Naive thymus-derived CD4-positive, alpha-beta T cell (primary cell): ENCODE data around the gene SLC4A7. TPM values are rescaled to one million over a fixed set of nuclear protein-coding genes. Genes with fewer than 3 reads are reported as not detected.
A peak's percentile ranks its signal among the peaks of the same experiment; 100 is the strongest.

Source experiments
- ATAC-seq: fragments of 150-1000 bp; cut with Tn5 transposase; 2 replicates; pipeline ENCODE4 v1.10.0; 2021; ENCODE audit warnings: mild to moderate bottlenecking, moderate library complexity
- CTCF ChIA-PET: fragments of 350-600 bp; sonication (Branson Sonifier 250); formaldehyde crosslinking; loops from one replicate; lab custom pipeline; 2021; ENCODE audit warnings: antibody characterized with exemption; lab: Charles Lee
- POLR2A ChIA-PET: fragments of 350-600 bp; sonication (Branson Sonifier 250); formaldehyde crosslinking; loops from one replicate; lab custom pipeline; 2021; ENCODE audit warnings: antibody characterized with exemption, inconsistent platforms; lab: Charles Lee
- DNase-seq, 9 donors: peaks; one replicate each; pipeline versions ENCODE4 v3.0.0 to v3.0.0-alpha.2; 2020 to 2022; ENCODE audit warnings: mixed read lengths in 1 of 9
- H3K27ac ChIP-seq: one replicate; pipeline ENCODE4 v1.7.0; 2013; ENCODE audit warnings: mild to moderate bottlenecking, low read depth, low read length, moderate library complexity
- H3K27me3 ChIP-seq, 2 donors: one replicate each; pipeline ENCODE4 v1.7.0; 2013; ENCODE audit warnings: low read length in 2 of 2, mild to moderate bottlenecking in 2 of 2, moderate library complexity in 2 of 2; ENCODE audit not compliant: control insufficient read depth in 2 of 2, insufficient read depth in 2 of 2
- H3K36me3 ChIP-seq, 3 experiments: 1 replicate in 2 of 3; 2 replicates in 1 of 3; pipeline ENCODE4 v1.7.0; 2013; ENCODE audit warnings: low read length in 3 of 3, mild to moderate bottlenecking in 3 of 3, moderate library complexity in 1 of 3; ENCODE audit not compliant: insufficient read depth in 3 of 3, control insufficient read depth in 2 of 3
- H3K4me1 ChIP-seq, 2 donors: one replicate each; pipeline ENCODE4 v1.7.0; 2013; ENCODE audit warnings: low read length in 2 of 2, mild to moderate bottlenecking in 2 of 2, moderate library complexity in 1 of 2; ENCODE audit not compliant: control insufficient read depth in 2 of 2, insufficient read depth in 2 of 2
- H3K4me3 ChIP-seq: 2 replicates; pipeline ENCODE4 v1.7.0; 2013; ENCODE audit warnings: mild to moderate bottlenecking, low read length
- H3K9me3 ChIP-seq, 3 experiments: 1 replicate in 2 of 3; 2 replicates in 1 of 3; pipeline ENCODE4 v1.7.0; 2013; ENCODE audit warnings: low read length in 3 of 3; ENCODE audit not compliant: control insufficient read depth in 2 of 3
- H3K27ac Mint-ChIP-seq, 9 donors: one replicate each; pipeline ENCODE4 v1.8.0; 2020 to 2022; ENCODE audit warnings: mixed read lengths in 9 of 9, mild to moderate bottlenecking in 8 of 9, moderate library complexity in 5 of 9, inconsistent platforms in 2 of 9
- H3K27me3 Mint-ChIP-seq, 5 donors: one replicate each; pipeline ENCODE4 v1.8.0; 2021 to 2022; ENCODE audit warnings: mixed read lengths in 5 of 5, mild to moderate bottlenecking in 1 of 5
- H3K36me3 Mint-ChIP-seq, 5 donors: one replicate each; pipeline ENCODE4 v1.8.0; 2020 to 2022; ENCODE audit warnings: mixed read lengths in 5 of 5, mild to moderate bottlenecking in 3 of 5, inconsistent platforms in 1 of 5
- H3K4me1 Mint-ChIP-seq, 7 donors: one replicate each; pipeline ENCODE4 v1.8.0; 2020 to 2022; ENCODE audit warnings: mixed read lengths in 7 of 7, mild to moderate bottlenecking in 3 of 7, inconsistent platforms in 1 of 7
- H3K4me3 Mint-ChIP-seq, 10 donors: one replicate each; pipeline ENCODE4 v1.8.0; 2020 to 2022; ENCODE audit warnings: mild to moderate bottlenecking in 10 of 10, mixed read lengths in 10 of 10, moderate library complexity in 6 of 10, inconsistent platforms in 2 of 10
- H3K9me3 Mint-ChIP-seq, 11 donors: one replicate each; pipeline ENCODE4 v1.8.0; 2020 to 2022; ENCODE audit warnings: mixed read lengths in 11 of 11, mild to moderate bottlenecking in 4 of 11, inconsistent platforms in 1 of 11, moderate library complexity in 1 of 11
- intact Hi-C, 2 donors: fragments of 100-400 bp; cut with micrococcal nuclease; formaldehyde crosslinking; loops; one replicate each; pipeline ENCODE4 v1.15.1; 2023
- polyA plus RNA-seq, 2 donors: library from polyadenylated mRNA; unstranded; fragments of 300-500 nt; fragmentation: Illumina TruSeq; gene quantifications; one replicate each; pipeline ENCODE4 v1.2.3, GENCODE V29; 2021
- total RNA-seq, 6 experiments: library from RNA in 5 of 6; stranded (reverse) in 5 of 6; gene quantifications; 1 replicate in 5 of 6; 2 replicates in 1 of 6; pipeline ENCODE4 v1.2.3 and lab custom pipeline; 2021 to 2026

SLC4A7 gene
- total and polyA plus RNA-seq, 7 experiments from 2014 or later: 9.3 to 69.1 (median 38.4) TPM

DNA sequence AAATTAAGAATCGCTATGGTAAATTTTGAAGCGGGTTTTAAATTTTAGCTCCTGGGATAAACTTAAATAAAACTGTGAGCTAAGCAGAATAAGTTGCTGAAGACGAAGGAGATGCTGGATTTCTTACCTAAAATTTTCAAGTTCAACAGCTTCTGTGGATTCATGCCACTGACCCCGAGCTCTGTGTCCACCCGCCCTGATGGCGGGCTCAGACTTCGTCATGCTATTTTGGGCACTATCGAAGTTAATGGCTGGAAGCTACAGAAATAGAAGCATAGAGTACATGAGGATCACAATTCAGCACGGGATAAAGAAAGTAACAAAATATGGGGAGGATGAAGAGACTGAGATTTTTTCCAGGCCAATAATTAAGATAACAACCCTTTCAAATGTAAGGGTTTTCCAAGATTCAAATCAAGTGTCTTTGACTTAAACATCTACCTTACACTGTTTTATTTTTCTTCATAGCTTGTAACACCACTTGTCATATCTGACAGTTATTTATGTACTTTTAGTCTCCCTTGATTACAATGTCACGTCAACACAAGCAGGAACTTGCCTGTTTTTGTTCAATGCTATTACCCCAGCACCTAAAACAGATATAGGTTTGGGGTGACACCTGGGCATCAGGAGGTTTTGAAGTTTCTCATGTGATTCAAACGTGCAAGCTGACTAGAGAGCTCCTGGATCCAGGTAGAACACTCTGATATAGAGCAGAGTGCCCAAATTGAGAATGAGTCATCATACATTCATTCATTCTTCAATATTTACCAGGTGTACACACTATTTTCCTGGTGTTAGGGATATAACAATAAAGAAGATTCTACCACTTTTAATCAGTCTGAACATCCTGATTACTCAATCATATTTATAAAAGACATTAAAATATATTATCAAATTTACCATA is 138.0 kb downstream of the SLC4A7 start:
- Histone ChIP-seq H3K27me3 (no peaks in the 10 kb centered on the region), H3K9me3 (no peaks in the 10 kb centered on the region), H3K27ac (no peak overlapping the region), H3K4me1 (peaks cover 0 to 10% of the 10 kb centered on the region in 2 donors), H3K4me3 (no peak overlapping the region), H3K36me3 (no peaks in the 10 kb centered on the region)
- H3K27ac Mint-ChIP-seq: no peak overlapping the region
- ATAC-seq (no peak), DNase-seq (no peak)
- H3K36me3 Mint-ChIP-seq: peaks cover 0 to 4% (median 0%) of the 10 kb centered on the region in 5 donors
- POLR2A ChIA-PET: interaction anchor here (0.6 to 0.9 kb wide), 2 partner anchors 28 to 1039 kb away, joined by 3 read pairs; no protein-coding TSS in a partner anchor
- H3K9me3 Mint-ChIP-seq: no peaks in the 10 kb centered on the region
- peaks cover 0 to 11% (median 0%) of the 10 kb centered on the region in 7 donors for H3K4me1 Mint-ChIP-seq
- H3K4me3 Mint-ChIP-seq: no peak overlapping the region
- intact Hi-C loops: no loop called here
- peaks cover 0 to 12% (median 0%) of the 10 kb centered on the region in 5 donors for H3K27me3 Mint-ChIP-seq
- CTCF ChIA-PET: no interaction called here

DNA sequence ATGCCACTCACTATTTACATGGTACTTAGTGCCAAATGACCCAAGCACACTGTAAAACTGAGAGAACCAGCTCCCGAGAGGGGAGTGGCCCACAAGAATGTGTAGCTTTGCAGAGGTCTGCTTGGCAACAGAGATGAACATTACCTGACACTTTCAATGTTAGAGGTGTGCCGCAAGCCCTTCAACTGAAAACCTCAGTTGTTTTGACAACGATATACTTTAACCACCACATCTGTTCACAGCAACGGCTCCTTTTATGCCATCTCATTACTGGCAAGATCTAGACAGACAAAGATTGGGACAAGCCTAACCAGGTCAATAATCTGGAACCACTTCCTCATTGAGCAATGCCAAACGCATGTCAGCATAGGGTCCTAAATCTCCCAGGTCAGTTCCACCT is 138.7 kb downstream of the SLC4A7 start:
- intact Hi-C loops: no loop called here
- Mint-ChIP-seq H3K27ac (no peak overlapping the region), H3K27me3 (peaks cover 0 to 12% (median 0%) of the 10 kb centered on the region in 5 donors), H3K36me3 (no peaks in the 10 kb centered on the region), H3K4me3 (no peak overlapping the region), H3K9me3 (no peaks in the 10 kb centered on the region), H3K4me1 (peaks cover 0 to 11% (median 0%) of the 10 kb centered on the region in 7 donors)
- CTCF ChIA-PET: no interaction called here
- POLR2A ChIA-PET: interaction anchor here (0.6 to 0.9 kb wide), 2 partner anchors 28 to 1040 kb away, joined by 3 read pairs; no protein-coding TSS in a partner anchor
- H3K4me1 ChIP-seq: peaks cover 0 to 5% of the 10 kb centered on the region in 2 donors
- H3K4me3 ChIP-seq: no peak overlapping the region
- no peaks in the 10 kb centered on the region for H3K36me3 ChIP-seq
- H3K9me3 ChIP-seq: no peaks in the 10 kb centered on the region
- ATAC-seq (peak; percentile 81), DNase-seq (peak in 1 of 9 donors; percentile 10)
- no peaks in the 10 kb centered on the region for H3K27me3 ChIP-seq
- H3K27ac ChIP-seq: no peak overlapping the region

DNA sequence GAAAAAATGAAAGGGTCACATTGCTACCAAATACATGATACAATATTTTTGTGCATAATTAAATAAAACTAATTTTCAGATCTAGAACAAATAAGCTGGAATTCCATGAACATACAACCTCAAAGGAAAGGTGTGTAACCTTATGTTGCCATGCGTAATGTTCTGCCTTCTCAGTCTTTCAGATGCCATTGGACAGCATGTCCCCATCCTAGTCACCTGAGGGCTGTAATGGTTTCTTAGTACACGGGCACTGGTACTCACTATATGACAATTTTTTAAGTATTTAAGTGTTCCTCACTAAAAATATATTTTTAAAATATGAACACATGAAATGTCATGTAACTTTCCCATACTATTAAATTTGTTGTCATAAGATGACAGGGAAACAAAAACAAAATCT is 139.1 kb downstream of the SLC4A7 start:
- intact Hi-C loops: no loop called here
- ChIA-PET CTCF (no interaction called here), POLR2A (no interaction called here)
- H3K9me3 ChIP-seq: no peaks in the 10 kb centered on the region
- no peak overlapping the region for H3K27ac Mint-ChIP-seq
- H3K27me3 ChIP-seq: no peaks in the 10 kb centered on the region
- H3K4me1 Mint-ChIP-seq: peaks cover 0 to 11% (median 0%) of the 10 kb centered on the region in 7 donors
- H3K27me3 Mint-ChIP-seq: peaks cover 0 to 12% (median 0%) of the 10 kb centered on the region in 5 donors
- peaks cover 0 to 5% of the 10 kb centered on the region in 2 donors for H3K4me1 ChIP-seq
- no peak for DNase-seq
- H3K27ac ChIP-seq: no peak overlapping the region
- H3K9me3 Mint-ChIP-seq: no peaks in the 10 kb centered on the region
- H3K4me3 Mint-ChIP-seq: no peak overlapping the region
- ATAC-seq: no peak
- H3K4me3 ChIP-seq: no peak overlapping the region
- no peaks in the 10 kb centered on the region for H3K36me3 Mint-ChIP-seq
- no peaks in the 10 kb centered on the region for H3K36me3 ChIP-seq

DNA sequence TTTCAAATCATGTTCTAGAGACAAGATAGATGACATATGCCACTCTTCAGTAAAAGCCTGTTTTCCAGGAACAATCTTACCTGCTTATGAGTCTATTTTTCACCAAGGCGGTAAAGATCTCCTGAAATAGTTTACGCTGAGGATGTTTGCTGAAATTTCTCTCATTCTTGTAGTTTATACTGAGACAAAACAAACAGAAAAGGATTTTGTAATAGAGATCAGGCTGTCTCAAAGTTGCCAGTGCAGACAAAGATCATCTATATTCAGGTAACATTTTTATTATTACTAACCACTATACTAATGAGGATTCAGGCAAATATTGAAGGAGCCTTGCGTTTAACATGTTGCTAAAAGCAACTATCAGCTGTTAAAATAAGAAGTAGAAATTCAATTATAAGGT is 140.0 kb downstream of the SLC4A7 start:
- ATAC-seq: no peak
- no peak overlapping the region for H3K27ac ChIP-seq
- intact Hi-C loops: no loop called here
- ChIA-PET CTCF (interaction anchor here (1.0 kb wide), 1 partner anchor 324 kb away, joined by 3 read pairs; no protein-coding TSS in a partner anchor), POLR2A (no interaction called here)
- H3K9me3 ChIP-seq: no peaks in the 10 kb centered on the region
- no peaks in the 10 kb centered on the region for H3K27me3 ChIP-seq
- Mint-ChIP-seq H3K9me3 (no peaks in the 10 kb centered on the region), H3K27me3 (peaks cover 0 to 12% (median 0%) of the 10 kb centered on the region in 5 donors), H3K4me3 (no peak overlapping the region), H3K36me3 (no peaks in the 10 kb centered on the region), H3K27ac (no peak overlapping the region), H3K4me1 (peaks cover 0 to 6% (median 0%) of the 10 kb centered on the region in 7 donors)
- H3K36me3 ChIP-seq: no peaks in the 10 kb centered on the region
- no peaks in the 10 kb centered on the region for H3K4me1 ChIP-seq
- DNase-seq: no peak
- no peak overlapping the region for H3K4me3 ChIP-seq

DNA sequence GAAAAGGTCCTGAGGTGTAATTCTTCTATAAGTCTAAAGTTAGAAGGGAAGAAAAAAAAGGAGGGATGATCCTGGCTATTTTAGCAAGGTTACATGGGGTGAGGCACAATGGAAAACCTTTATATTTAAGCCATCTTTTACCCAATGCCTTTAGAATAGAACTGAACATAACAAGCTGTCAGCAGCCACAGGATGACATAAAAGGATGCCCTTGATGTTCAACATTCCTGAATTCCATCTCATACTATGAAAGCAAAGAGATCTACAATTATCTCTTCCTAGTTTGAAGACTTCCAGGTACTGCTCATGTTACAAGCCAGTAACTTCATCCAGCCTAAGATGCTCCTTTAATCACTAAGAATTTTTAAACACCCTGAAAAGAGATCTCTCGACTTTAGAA is 141.9 kb downstream of the SLC4A7 start:
- no peaks in the 10 kb centered on the region for H3K36me3 ChIP-seq
- ATAC-seq: no peak
- no peaks in the 10 kb centered on the region for H3K4me1 ChIP-seq
- intact Hi-C loops: no loop called here
- Mint-ChIP-seq H3K9me3 (peaks cover 0 to 3% (median 0%) of the 10 kb centered on the region in 11 donors), H3K4me1 (peaks cover 0 to 6% (median 0%) of the 10 kb centered on the region in 7 donors), H3K36me3 (peaks cover 0 to 7% (median 0%) of the 10 kb centered on the region in 5 donors), H3K27ac (no peak overlapping the region), H3K27me3 (peaks cover 0 to 12% (median 0%) of the 10 kb centered on the region in 5 donors), H3K4me3 (no peak overlapping the region)
- DNase-seq: no peak
- H3K9me3 ChIP-seq: no peaks in the 10 kb centered on the region
- ChIA-PET CTCF (no interaction called here), POLR2A (no interaction called here)
- H3K27me3 ChIP-seq: no peaks in the 10 kb centered on the region
- no peak overlapping the region for H3K4me3 ChIP-seq
- H3K27ac ChIP-seq: no peak overlapping the region

DNA sequence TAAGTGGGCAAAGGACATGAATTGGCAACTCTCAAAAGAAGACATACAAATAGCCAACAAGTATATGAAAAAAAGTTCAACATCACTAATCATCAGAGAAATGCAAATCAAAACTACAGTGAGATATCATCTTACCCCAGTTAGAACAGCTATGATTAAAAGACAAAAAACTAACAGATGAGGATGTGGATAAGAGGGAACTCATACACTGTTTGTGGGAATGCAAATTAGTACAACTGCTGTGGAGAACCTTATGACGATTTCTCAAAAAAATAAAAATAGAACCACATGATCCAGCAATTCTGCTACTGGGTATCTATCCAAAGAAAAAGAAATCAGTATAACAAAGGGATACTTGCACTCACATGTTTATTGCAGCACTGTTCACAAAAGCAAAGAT is 143.7 kb downstream of the SLC4A7 start:
- no peaks in the 10 kb centered on the region for H3K9me3 ChIP-seq
- DNase-seq (no peak), ATAC-seq (peak; percentile 64)
- H3K27me3 ChIP-seq: no peaks in the 10 kb centered on the region
- Mint-ChIP-seq H3K9me3 (peaks cover 0 to 3% (median 0%) of the 10 kb centered on the region in 11 donors), H3K27me3 (peaks cover 0 to 21% (median 0%) of the 10 kb centered on the region in 5 donors), H3K36me3 (peaks cover 0 to 7% (median 0%) of the 10 kb centered on the region in 5 donors), H3K4me3 (no peak overlapping the region), H3K27ac (no peak overlapping the region), H3K4me1 (peaks cover 0 to 6% (median 0%) of the 10 kb centered on the region in 7 donors)
- CTCF ChIA-PET: interaction anchor here (0.7 kb wide), 1 partner anchor 74 kb away, joined by 3 read pairs; no protein-coding TSS in a partner anchor
- H3K4me3 ChIP-seq: no peak overlapping the region
- no peaks in the 10 kb centered on the region for H3K36me3 ChIP-seq
- intact Hi-C loops: no loop called here
- POLR2A ChIA-PET: no interaction called here
- no peak overlapping the region for H3K27ac ChIP-seq
- no peaks in the 10 kb centered on the region for H3K4me1 ChIP-seq
